Sigmoid colon (tissue), 7 donors: Measurements from ENCODE around the gene GPC3. TPM values are rescaled to one million over a fixed set of nuclear protein-coding genes. Genes with fewer than 3 reads are reported as not detected.

Experiments used
- DNase-seq: peaks from one replicate; pipeline ENCODE4 v3.0.0-alpha.2; 2019
- H3K27ac ChIP-seq, 4 donors: fragments of 200-600 bp; sonication (generic); one replicate each; pipeline ENCODE4 v1.5.1; 2016 to 2019; ENCODE audit warnings: mild to moderate bottlenecking in 1 of 4
- H3K27me3 ChIP-seq, 3 donors: fragments of 200-600 bp; sonication (generic); one replicate each; pipeline ENCODE4 v1.5.1; 2019; ENCODE audit warnings: mild to moderate bottlenecking in 1 of 3
- H3K36me3 ChIP-seq, 4 donors: fragments of 200-600 bp; sonication (generic); one replicate each; pipeline ENCODE4 v1.5.1; 2016 to 2019
- H3K4me1 ChIP-seq, 4 donors: fragments of 200-600 bp; sonication (generic); one replicate each; pipeline ENCODE4 v1.5.1; 2017 to 2019
- H3K4me3 ChIP-seq, 4 donors: fragments of 200-600 bp; sonication (generic); one replicate each; pipeline ENCODE4 v1.5.1; 2017 to 2019; ENCODE audit warnings: mild to moderate bottlenecking in 2 of 4, moderate library complexity in 1 of 4
- H3K9me3 ChIP-seq, 4 donors: fragments of 200-600 bp in 3 of 4; sonication (generic) in 3 of 4; one replicate each; pipeline versions ENCODE4 v1.5.1 to v1.6.1; 2013 to 2019
- CTCF ChIP-seq, 4 experiments: fragments of 450-650 bp in 3 of 4; fragments of 200-600 bp in 1 of 4; IDR thresholded peaks; one replicate each; pipeline ENCODE4 v1.5.1; 2016 to 2019; ENCODE audit warnings: antibody characterized with exemption in 4 of 4, mild to moderate bottlenecking in 3 of 4, moderate library complexity in 2 of 4
- EP300 ChIP-seq, 4 donors: sonication (generic); formaldehyde crosslinking; IDR thresholded peaks; one replicate each; pipeline ENCODE4 v1.6.1; 2017; ENCODE audit warnings: antibody characterized with exemption in 4 of 4
- POLR2A ChIP-seq, 2 donors: fragments of 450-650 bp; IDR thresholded peaks; one replicate each; pipeline ENCODE4 v1.6.1; 2016; ENCODE audit warnings: antibody characterized with exemption in 2 of 2, mild to moderate bottlenecking in 2 of 2, moderate library complexity in 2 of 2
- POLR2AphosphoS5 ChIP-seq, 4 donors: sonication (generic); formaldehyde crosslinking; IDR thresholded peaks; one replicate each; pipeline ENCODE4 v1.6.1; 2017; ENCODE audit warnings: antibody characterized with exemption in 4 of 4
- WGBS, 2 donors: extraction: QIAGEN DNeasy Blood & Tissue Kit; methylation state at CpG; one replicate each; pipeline ENCODE4 v1.1.7; 2013; 5-methylcytosine and 5-hydroxymethylcytosine counted together
- intact Hi-C: fragments of 100-400 bp; cut with DNase I; formaldehyde crosslinking; loops from one replicate; pipeline ENCODE4 v1.15.1; 2023
- polyA plus RNA-seq, 3 donors: library from polyadenylated mRNA; stranded (reverse); fragments of 200-250 nt; gene quantifications; one replicate each; pipeline ENCODE4 v1.2.3, GENCODE V29; 2013
- total RNA-seq, 4 donors: library from RNA; depleted of rRNA; stranded (reverse); fragments of >200 nt; gene quantifications; one replicate each; pipeline ENCODE4 v1.1.0, GENCODE V29; 2016
- donor health status: healthy with polysubstance abuse.
- donor health status: Bipolar disorder and iron deficiency.
- donor health status: healthy.

GPC3 gene
- total and polyA plus RNA-seq, 7 donors: 0.46 to 31.4 (median 2.7) TPM

- H3K4me1 ChIP-seq: no peaks in the 10 kb centered on the region
- no peak for DNase-seq
- 58 to 81% methylated on average over 2 of the region's 2 CpGs for WGBS, 2 donors
- no peak overlapping the region for H3K27ac ChIP-seq
- no peaks in the 10 kb centered on the region for H3K9me3 ChIP-seq
- no peaks in the 10 kb centered on the region for H3K36me3 ChIP-seq
- TF ChIP-seq CTCF (IDR thresholded peaks at IDR 0.05): no peak
- TF ChIP-seq EP300 (IDR thresholded peaks at IDR 0.05): no peak
- TF ChIP-seq POLR2A (IDR thresholded peaks at IDR 0.05): no peak
- TF ChIP-seq POLR2AphosphoS5 (IDR thresholded peaks at IDR 0.05): no peak
- H3K27me3 ChIP-seq: no peaks in the 10 kb centered on the region
- intact Hi-C loops: no loop called here
- H3K4me3 ChIP-seq: no peak overlapping the region
Observed at GRCh38 chrX:133698298-133698697, 287.1 kb downstream of the GPC3 start.

- intact Hi-C loops: no loop called here
- Histone ChIP-seq H3K4me3 (no peak overlapping the region), H3K4me1 (no peaks in the 10 kb centered on the region), H3K9me3 (no peaks in the 10 kb centered on the region), H3K27me3 (no peaks in the 10 kb centered on the region), H3K27ac (no peak overlapping the region), H3K36me3 (no peaks in the 10 kb centered on the region)
- WGBS, 2 donors: 71 to 79% methylated on average over 3 of the region's 3 CpGs
- DNase-seq: no peak
- TF ChIP-seq EP300 (IDR thresholded peaks at IDR 0.05): no peak
- no peak for TF ChIP-seq POLR2A (IDR thresholded peaks at IDR 0.05)
- TF ChIP-seq POLR2AphosphoS5 (IDR thresholded peaks at IDR 0.05): no peak
- TF ChIP-seq CTCF (IDR thresholded peaks at IDR 0.05): no peak
Observed at GRCh38 chrX:133697656-133698055, 287.7 kb downstream of the GPC3 start.

- no peak for DNase-seq
- 93 to 100% methylated on average over 1 of the region's 1 CpG for WGBS, 2 donors
- TF ChIP-seq CTCF (IDR thresholded peaks at IDR 0.05): no peak
- no peak for TF ChIP-seq POLR2AphosphoS5 (IDR thresholded peaks at IDR 0.05)
- no peak for TF ChIP-seq EP300 (IDR thresholded peaks at IDR 0.05)
- TF ChIP-seq POLR2A (IDR thresholded peaks at IDR 0.05): no peak
- no peak overlapping the region for H3K4me3 ChIP-seq
- H3K27ac ChIP-seq: no peak overlapping the region
- intact Hi-C loops: no loop called here
- no peaks in the 10 kb centered on the region for H3K36me3 ChIP-seq
- no peaks in the 10 kb centered on the region for H3K9me3 ChIP-seq
- H3K4me1 ChIP-seq: no peaks in the 10 kb centered on the region
- H3K27me3 ChIP-seq: no peaks in the 10 kb centered on the region
Observed at GRCh38 chrX:133689997-133690599, 295.3 kb downstream of the GPC3 start.

- intact Hi-C loops: no loop called here
- H3K27ac ChIP-seq: no peak overlapping the region
- TF ChIP-seq POLR2AphosphoS5 (IDR thresholded peaks at IDR 0.05) (no peak), CTCF (IDR thresholded peaks at IDR 0.05) (no peak)
- H3K36me3 ChIP-seq: no peaks in the 10 kb centered on the region
- 22 to 38% methylated on average over 3 of the region's 3 CpGs for WGBS, 2 donors
- H3K4me1 ChIP-seq: no peaks in the 10 kb centered on the region
- no peak overlapping the region for H3K4me3 ChIP-seq
- DNase-seq: no peak
- no peaks in the 10 kb centered on the region for H3K27me3 ChIP-seq
- no peaks in the 10 kb centered on the region for H3K9me3 ChIP-seq
Observed at GRCh38 chrX:133685822-133686221, 299.6 kb downstream of the GPC3 start.

GRCh38 chrX:133681897-133682296 lies 303.5 kb downstream of the GPC3 start:
- no peaks in the 10 kb centered on the region for H3K27me3 ChIP-seq
- no peak for DNase-seq
- no peak overlapping the region for H3K4me3 ChIP-seq
- no peaks in the 10 kb centered on the region for H3K36me3 ChIP-seq
- H3K27ac ChIP-seq: no peak overlapping the region
- WGBS, 2 donors: 57 to 65% methylated on average over 6 of the region's 6 CpGs
- no peaks in the 10 kb centered on the region for H3K9me3 ChIP-seq
- H3K4me1 ChIP-seq: no peaks in the 10 kb centered on the region
- intact Hi-C loops: no loop called here
- TF ChIP-seq CTCF (IDR thresholded peaks at IDR 0.05) (no peak), POLR2AphosphoS5 (IDR thresholded peaks at IDR 0.05) (no peak), EP300 (IDR thresholded peaks at IDR 0.05) (no peak), POLR2A (IDR thresholded peaks at IDR 0.05) (no peak)
